ENCODE measurements around the gene DBP.
A peak's percentile ranks its signal among the peaks of the same experiment; 100 is the strongest.

The DBP gene

DNA sequence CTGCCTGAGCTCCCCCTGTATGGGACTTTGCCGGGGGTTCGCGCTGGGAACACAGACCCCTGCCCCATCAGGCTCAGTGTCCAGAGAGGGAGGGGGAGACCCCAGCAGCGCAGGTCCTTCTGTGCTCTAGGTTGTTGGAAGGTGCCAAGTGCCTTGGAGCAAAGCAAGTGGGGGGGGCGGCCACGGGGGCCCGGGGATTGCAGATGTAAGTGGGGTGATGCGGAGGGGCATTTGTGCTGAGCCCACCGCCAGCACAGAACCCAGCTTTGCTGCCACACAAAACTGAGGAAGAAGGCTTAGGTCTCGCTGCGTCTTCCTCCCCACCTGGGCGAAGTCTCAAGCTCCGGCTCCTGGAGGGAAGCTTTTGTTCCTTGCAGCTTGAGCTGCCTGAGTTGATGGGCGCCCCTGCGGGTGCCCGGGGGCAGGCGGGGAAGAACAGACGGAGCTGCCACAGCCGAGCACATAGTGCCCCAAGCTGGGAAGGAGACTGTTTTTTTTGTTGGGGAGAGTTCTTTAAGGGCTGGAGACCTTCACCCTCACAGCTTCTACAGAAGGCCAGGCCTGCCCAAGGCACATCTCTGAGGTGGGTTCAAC lies 37.1 kb upstream of the DBP start:
- in situ Hi-C loops (cut with HindIII; ENCODE audit: low pct_unique_long_range_greater_than_20kb, low sequenced_read_pairs), result no loop called here
- no peak for DNase-seq (ENCODE audit: low read depth in 1 of 2, low spot score in 1 of 2)
- TF ChIP-seq JUND (IDR thresholded peaks at IDR 0.05; ENCODE audit: low read depth), result no peak

DNA sequence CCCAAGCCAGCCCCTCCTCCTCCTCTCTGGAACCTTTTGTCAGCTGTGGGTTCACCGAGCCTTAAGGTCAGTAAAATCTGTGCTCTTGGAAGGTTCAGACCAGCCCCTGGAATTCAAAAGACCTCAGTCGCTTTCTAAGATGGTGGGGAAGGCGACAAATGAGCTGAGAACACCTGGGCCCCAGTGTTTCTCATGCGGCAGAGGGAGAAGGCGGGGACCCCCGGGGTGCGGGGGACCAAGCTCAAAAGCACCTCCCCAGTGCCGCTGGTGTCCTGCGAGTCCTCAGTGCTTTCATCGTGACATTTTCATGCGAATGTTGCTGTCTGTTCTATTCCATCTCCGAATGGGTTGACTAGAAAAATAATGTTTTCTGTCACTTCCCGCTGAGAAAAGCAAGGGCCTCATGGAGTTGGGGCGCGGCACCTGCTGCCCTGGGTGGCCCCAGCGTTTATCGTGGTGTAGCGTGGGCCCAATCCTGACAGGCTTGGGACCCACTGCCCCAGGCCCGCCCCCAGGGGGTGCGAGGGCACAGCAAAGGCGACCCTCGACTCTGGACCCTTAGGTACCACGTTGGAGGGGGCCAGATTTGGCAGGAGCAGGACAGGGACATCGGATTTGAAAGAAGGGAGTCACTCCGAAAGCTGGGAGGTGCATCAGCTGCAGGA lies 36.4 kb upstream of the DBP start:
- in situ Hi-C loops (cut with HindIII; ENCODE audit: low pct_unique_long_range_greater_than_20kb, low sequenced_read_pairs), result no loop called here
- no peak for TF ChIP-seq JUND (IDR thresholded peaks at IDR 0.05; ENCODE audit: low read depth)

DNA sequence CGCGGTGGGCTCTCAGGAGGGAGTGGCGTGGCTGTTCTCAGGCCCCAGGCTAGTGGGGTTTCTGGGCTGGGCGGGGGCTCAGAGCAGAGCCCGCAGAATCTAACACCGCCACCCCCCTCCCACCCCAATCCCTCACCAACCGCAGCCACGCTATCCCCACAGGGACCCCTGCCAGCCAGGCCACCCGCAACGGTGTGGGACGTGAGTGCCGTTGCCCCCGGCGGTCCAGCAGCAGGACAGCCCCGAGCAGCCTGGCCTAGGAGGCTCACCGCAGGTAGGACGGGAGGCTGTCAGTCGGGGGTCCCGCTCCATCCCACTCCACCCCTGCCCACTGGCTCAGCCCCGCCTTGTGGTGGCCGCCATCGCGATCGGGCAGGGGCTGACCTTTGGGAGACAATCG lies 35.8 kb upstream of the DBP start, which contains the start of gene NTN5:
Gene NTN5, minus strand, starts transcription at position 24 of the 400 bp plus-strand sequence. CDS start 2,031 bp downstream, outside the sequence.
- TF ChIP-seq JUND (IDR thresholded peaks at IDR 0.05; ENCODE audit: low read depth), result no peak
- in situ Hi-C loops (cut with HindIII; ENCODE audit: low pct_unique_long_range_greater_than_20kb, low sequenced_read_pairs), result no loop called here
- DNase-seq (ENCODE audit: low read depth in 1 of 2, low spot score in 1 of 2), result no peak

More for the DNA sequence above, 36.4 kb upstream of the DBP start:
- DNase-seq (ENCODE audit: low read depth in 1 of 2, low spot score in 1 of 2), result no peak

DNA sequence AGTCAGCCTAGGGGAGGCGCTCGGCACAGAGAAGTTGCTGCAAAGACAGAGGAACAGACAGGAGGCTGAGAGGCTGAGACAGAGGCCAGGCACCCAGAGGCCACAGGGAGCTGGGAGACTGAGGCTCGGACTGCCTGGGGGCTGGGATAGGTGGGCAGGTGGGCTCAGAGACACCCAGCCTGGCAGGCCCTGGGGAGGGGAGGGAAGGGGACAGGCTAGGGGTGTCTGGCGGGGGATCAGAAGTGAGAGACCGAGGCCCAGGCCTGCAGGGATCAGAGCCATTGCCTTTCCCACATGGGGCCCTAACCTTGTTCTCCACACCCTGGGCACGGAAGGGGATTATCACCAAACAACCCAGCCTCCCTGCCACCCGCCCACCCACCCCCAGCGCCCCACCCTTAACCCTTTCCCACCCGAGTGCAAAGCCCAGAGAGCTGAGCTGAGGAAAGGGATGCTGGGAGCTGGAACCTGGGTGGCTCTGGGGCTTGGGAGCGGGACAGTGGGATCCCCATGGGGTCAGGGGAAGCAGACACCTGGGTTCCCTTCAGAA lies 34.3 kb upstream of the DBP start:
- TF ChIP-seq JUND (IDR thresholded peaks at IDR 0.05; ENCODE audit: low read depth), result no peak
- DNase-seq (ENCODE audit: low read depth in 1 of 2, low spot score in 1 of 2), result no peak
- in situ Hi-C loops (cut with HindIII; ENCODE audit: low pct_unique_long_range_greater_than_20kb, low sequenced_read_pairs), result no loop called here

DNA sequence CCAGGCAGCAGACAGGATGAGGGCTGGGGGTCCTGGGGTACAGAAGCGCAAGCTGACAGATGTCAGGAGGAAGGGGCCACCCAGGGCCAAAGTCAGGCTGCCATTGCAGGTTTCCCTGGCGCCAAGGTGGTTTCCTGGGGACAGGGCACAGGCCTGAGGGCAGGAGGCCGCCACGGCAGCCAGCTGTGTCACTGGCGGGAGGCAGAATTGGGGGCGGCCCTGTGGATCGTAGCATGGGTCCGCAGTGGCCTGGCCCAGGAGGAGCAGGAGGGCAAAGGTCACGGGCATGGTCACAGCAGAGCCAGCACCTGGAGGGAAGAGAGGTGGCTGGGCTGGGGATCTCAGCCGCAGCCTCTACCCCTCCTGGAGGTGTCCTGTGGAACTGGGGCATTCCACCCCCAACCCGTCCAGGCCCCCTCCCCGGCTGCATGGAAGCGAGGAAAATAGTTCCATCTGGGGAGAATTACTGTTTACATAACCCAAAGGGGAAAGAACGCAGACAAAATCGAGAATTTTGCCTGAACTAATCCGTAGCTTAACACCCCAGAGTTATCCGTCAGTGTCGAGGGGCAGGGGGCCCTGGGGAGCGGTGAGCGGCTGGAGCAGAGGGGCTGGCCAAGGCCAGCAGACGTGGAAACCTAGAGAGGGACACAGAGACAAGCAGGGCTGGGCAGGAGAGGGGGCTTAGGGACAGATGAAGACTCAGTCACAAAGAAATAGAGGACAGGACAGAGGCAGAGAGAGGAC lies 33.7 kb upstream of the DBP start:
- no peak for TF ChIP-seq JUND (IDR thresholded peaks at IDR 0.05; ENCODE audit: low read depth)
- DNase-seq (ENCODE audit: low read depth in 1 of 2, low spot score in 1 of 2), result no peak
- in situ Hi-C loops (cut with HindIII; ENCODE audit: low pct_unique_long_range_greater_than_20kb, low sequenced_read_pairs), result no loop called here

DNA sequence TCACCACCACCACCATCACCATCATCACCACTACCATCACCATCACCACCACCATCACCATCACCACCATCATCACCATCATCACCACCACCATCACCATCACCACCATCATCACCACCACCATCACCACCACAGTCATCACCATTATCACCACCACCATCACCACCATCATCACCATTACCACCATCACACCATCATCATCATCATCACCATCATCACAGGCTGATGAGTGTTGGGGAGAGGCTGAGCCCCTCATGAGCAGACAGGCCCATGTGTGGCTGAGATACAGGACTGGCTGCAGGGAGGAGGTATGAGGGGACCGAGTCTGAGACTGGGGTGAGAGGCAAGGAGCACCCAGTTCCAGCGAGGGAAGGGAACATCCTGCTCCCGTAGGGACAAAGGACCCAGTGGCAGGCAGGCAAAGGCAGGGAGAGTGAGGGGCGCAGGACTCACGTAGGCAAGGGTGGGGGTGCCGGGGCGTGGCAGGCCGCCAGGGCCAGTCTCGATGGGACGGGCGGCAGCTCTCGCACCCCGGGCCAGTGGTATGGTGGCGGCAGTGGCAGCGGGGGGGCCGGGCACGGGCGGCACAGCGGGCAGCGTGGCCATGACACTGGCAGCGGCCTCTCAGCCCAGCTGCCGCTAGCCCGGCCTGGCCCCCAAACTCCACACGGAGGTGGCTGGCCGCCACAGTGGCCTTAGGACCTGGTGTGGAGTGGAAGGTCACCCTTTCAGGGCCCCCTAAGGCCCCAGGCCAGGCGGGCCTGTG lies 32.9 kb upstream of the DBP start:
- in situ Hi-C loops (cut with HindIII; ENCODE audit: low pct_unique_long_range_greater_than_20kb, low sequenced_read_pairs), result no loop called here
- no peak for TF ChIP-seq JUND (IDR thresholded peaks at IDR 0.05; ENCODE audit: low read depth)

DNA sequence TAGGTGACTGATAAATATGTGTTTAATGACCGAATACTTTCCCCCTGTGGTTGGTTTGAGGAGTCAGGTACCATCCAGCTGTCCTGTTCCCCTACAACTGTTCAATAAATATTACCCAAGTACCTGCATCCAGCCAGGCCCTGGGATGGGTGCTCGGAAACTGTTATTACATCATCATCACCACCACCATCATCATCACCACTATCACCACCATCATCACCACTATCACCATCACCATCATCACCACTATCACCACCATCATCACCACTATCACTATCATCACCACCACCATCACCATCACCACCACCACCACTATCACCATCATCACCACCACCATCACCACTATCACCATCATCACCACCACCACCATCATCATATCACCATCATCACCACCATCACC lies 31.6 kb upstream of the DBP start:
- in situ Hi-C loops (cut with HindIII; ENCODE audit: low pct_unique_long_range_greater_than_20kb, low sequenced_read_pairs), result no loop called here
- TF ChIP-seq JUND (IDR thresholded peaks at IDR 0.05; ENCODE audit: low read depth), result no peak
- DNase-seq (ENCODE audit: low read depth in 1 of 2, low spot score in 1 of 2), result no peak

More for the DNA sequence above, 32.9 kb upstream of the DBP start:
- DNase-seq (ENCODE audit: low read depth in 1 of 2, low spot score in 1 of 2), result no peak

DNA sequence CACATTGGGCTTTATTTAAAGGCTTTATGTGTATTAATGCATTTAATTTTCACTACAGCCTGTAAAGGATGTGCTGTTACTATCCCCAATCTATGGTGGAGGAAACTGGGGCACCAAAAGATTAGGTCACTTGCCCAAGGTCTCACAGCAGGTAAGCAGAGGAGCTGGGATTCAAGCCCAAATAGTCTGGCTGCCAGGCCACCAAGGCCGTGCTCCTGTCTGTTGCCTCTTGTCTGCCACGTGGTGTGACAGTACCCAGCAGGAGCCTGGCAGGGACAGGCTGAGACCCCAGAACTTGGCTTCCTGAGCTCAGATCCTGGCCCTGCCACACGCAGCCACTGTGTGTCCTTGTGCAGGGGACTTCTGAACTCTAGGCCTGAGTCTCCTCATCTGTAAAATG lies 31.2 kb upstream of the DBP start:
- no peak for DNase-seq (ENCODE audit: low read depth in 1 of 2, low spot score in 1 of 2)
- no peak for TF ChIP-seq JUND (IDR thresholded peaks at IDR 0.05; ENCODE audit: low read depth)
- in situ Hi-C loops (cut with HindIII; ENCODE audit: low pct_unique_long_range_greater_than_20kb, low sequenced_read_pairs), result no loop called here

DNA sequence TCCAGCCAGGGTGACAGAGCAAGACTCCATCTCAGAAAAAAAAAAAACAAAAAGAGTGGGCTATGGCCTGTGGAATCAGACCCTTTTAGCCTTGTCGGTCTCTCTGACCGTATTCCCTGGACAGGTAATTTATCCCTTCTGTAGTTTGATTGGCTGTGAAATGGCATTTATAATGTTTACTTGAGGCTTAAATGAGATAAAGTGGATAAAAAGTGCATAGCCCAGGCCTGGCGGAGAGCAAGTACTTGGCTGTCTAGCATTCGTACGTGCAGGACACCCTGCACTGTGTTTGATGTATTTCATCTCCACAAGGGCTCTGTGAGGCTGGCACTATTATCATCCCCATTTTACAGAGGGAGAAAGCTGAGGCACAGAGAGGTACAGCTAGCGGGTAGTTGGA lies 28.6 kb upstream of the DBP start:
- in situ Hi-C loops (cut with HindIII; ENCODE audit: low pct_unique_long_range_greater_than_20kb, low sequenced_read_pairs), result no loop called here
- TF ChIP-seq JUND (IDR thresholded peaks at IDR 0.05; ENCODE audit: low read depth), result no peak
- DNase-seq (ENCODE audit: low read depth in 1 of 2, low spot score in 1 of 2), result peak; percentile 43

DNA sequence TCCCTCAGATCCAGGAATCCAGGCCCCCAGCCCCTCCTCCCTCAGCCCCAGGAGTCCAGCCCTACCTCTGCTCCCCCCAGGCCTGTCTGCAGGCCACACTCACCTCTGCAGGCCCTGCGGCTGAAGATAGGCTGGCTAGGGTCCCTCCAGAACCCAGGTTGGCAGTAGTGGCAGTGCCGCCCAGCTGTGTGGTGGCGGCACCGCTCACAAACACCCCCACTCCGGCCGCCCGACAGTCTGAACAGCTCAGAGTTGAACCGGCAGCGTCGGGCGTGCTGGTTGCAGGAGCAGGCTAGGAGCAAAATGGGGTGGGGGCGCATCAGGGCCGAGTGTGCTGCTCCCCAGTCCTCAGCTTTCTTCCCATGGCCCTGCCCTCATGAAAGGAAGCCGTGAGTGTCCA lies 27.3 kb upstream of the DBP start:
- no peak for DNase-seq (ENCODE audit: low read depth in 1 of 2, low spot score in 1 of 2)
- TF ChIP-seq JUND (IDR thresholded peaks at IDR 0.05; ENCODE audit: low read depth), result no peak
- in situ Hi-C loops (cut with HindIII; ENCODE audit: low pct_unique_long_range_greater_than_20kb, low sequenced_read_pairs), result no loop called here

DNA sequence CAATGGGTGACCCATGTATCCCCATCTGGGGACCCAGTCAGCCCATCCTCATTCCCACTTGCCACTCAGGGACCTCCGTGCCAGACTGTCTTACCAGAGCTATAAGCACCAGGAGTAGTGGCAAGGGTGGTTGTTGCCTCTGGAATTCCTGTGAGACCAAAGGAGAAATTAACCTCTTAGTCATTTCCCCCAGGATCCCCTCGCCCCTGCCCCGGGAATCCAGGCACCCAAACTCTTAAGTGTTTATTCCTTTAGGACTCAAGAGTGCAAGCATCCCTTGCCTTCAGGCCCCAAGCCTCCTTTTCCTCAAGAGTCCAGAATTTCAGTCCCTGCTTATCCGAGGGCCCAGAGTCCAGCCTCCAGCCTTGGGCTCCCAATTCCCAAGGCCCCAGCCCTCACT lies 26.5 kb upstream of the DBP start:
- no peak for DNase-seq (ENCODE audit: low read depth in 1 of 2, low spot score in 1 of 2)
- no peak for TF ChIP-seq JUND (IDR thresholded peaks at IDR 0.05; ENCODE audit: low read depth)
- in situ Hi-C loops (cut with HindIII; ENCODE audit: low pct_unique_long_range_greater_than_20kb, low sequenced_read_pairs), result no loop called here

DNA sequence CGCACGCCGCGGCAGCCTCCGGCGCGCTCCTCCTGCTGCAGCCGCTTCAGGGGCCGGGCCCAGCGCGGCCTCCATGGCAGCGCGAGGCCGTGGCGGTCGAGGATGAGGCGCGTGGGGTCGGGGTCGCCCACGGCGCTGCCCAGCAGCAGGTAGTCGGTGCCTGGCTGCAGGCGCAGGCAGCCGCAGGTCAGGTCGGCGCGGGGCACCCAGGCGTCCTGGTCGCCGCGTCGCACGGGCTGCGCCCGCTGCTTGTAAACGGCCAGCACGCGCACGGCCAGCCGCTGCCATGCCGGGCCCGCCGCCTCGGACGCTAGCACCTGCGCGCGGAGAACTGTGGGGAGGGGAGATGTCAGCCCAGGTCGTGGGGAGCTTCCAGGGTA lies 24.5 kb upstream of the DBP start:
- no peak for DNase-seq (ENCODE audit: low read depth in 1 of 2, low spot score in 1 of 2)
- TF ChIP-seq JUND (IDR thresholded peaks at IDR 0.05; ENCODE audit: low read depth), result no peak
- in situ Hi-C loops (cut with HindIII; ENCODE audit: low pct_unique_long_range_greater_than_20kb, low sequenced_read_pairs), result no loop called here
